Testis (tissue), 3 donors: Measurements from ENCODE around the gene MYBPC2. TPM values are rescaled to one million over a fixed set of nuclear protein-coding genes. Genes with fewer than 3 reads are reported as not detected.
"Not testable (repeated sequence)": the region's sequence is repeated elsewhere in the genome, so short reads cannot be mapped to it uniquely, and the experiment has no call there.

Experiments
- DNase-seq: peaks from one replicate; pipeline ENCODE4 v3.0.0-alpha.2; 2019
- H3K27ac ChIP-seq, 2 donors: fragments of 200-600 bp; sonication (generic); one replicate each; pipeline ENCODE4 v1.5.1; 2019
- H3K27me3 ChIP-seq: fragments of 200-600 bp; sonication (generic); one replicate; pipeline ENCODE4 v1.5.1; 2019
- H3K36me3 ChIP-seq: fragments of 200-600 bp; sonication (generic); one replicate; pipeline ENCODE4 v1.5.1; 2017; ENCODE audit warnings: low read depth; ENCODE audit errors: missing control alignments
- H3K4me1 ChIP-seq: fragments of 200-600 bp; sonication (generic); one replicate; pipeline ENCODE4 v1.5.1; 2019
- H3K4me3 ChIP-seq, 2 donors: fragments of 200-600 bp; sonication (generic); one replicate each; pipeline ENCODE4 v1.5.1; 2017 to 2019
- H3K9me3 ChIP-seq: fragments of 200-600 bp; sonication (generic); one replicate; pipeline ENCODE4 v1.5.1; 2017
- CTCF ChIP-seq, 3 experiments: fragments of 450-650 bp in 2 of 3; fragments of 200-600 bp in 1 of 3; sonication (generic) in 1 of 3; IDR thresholded peaks; one replicate each; pipeline ENCODE4 v1.5.1; 2016 to 2019; ENCODE audit warnings: antibody characterized with exemption in 3 of 3, mild to moderate bottlenecking in 2 of 3, moderate library complexity in 1 of 3
- POLR2A ChIP-seq: fragments of 450-650 bp; IDR thresholded peaks from one replicate; pipeline ENCODE4 v1.6.1; 2017; ENCODE audit warnings: antibody characterized with exemption, mild to moderate bottlenecking, moderate library complexity
- WGBS, 2 donors: methylation state at CpG; one replicate each; pipeline ENCODE4 v1.1.5; 2018; 5-methylcytosine and 5-hydroxymethylcytosine counted together
- intact Hi-C: fragments of 100-400 bp; cut with DNase I; formaldehyde crosslinking; loops from one replicate; pipeline ENCODE4 v1.15.1; 2023; ENCODE audit warnings: low total_unique reads
- polyA plus RNA-seq: library from polyadenylated mRNA; stranded (reverse); fragments of 350-450 nt; fragmentation: Illumina TruSeq; extraction: RNeasy Lipid Tissue Mini Kit (QIAGEN cat#74804); gene quantifications from one replicate; pipeline ENCODE4 v1.2.3, GENCODE V29; 2014; ENCODE audit warnings: low read depth, low replicate concordance; ENCODE audit not compliant: insufficient read depth
- total RNA-seq, 2 donors: library from RNA; depleted of rRNA; stranded (reverse); fragments of >200 nt; gene quantifications; one replicate each; pipeline ENCODE4 v1.2.3, GENCODE V29; 2016

The MYBPC2 gene
- total and polyA plus RNA-seq, 3 donors from 2014 or later: 0.31 to 3.2 (median 0.63) TPM

- no peaks in the 10 kb centered on the region for H3K27me3 ChIP-seq
- H3K4me3 ChIP-seq: no peak overlapping the region
- WGBS, 2 donors: 84 to 95% methylated on average over 13 of the region's 13 CpGs
- no peak overlapping the region for H3K27ac ChIP-seq
- TF ChIP-seq POLR2A (no peak), CTCF (IDR thresholded peaks at IDR 0.05) (no peak)
- intact Hi-C loops: loop anchor here (5.0 kb wide), 1 partner anchor 98 kb away; the partner anchor contains the start of gene NAPSA
- H3K9me3 ChIP-seq: no peaks in the 10 kb centered on the region
- no peak for DNase-seq
- no peaks in the 10 kb centered on the region for H3K36me3 ChIP-seq
- no peaks in the 10 kb centered on the region for H3K4me1 ChIP-seq
These were observed 32.3 kb downstream of the MYBPC2 start for GRCh38 chr19:50465000-50465399.

- Histone ChIP-seq H3K27ac (no peak overlapping the region), H3K4me1 (no peaks in the 10 kb centered on the region), H3K36me3 (no peaks in the 10 kb centered on the region), H3K9me3 (no peaks in the 10 kb centered on the region), H3K27me3 (no peaks in the 10 kb centered on the region), H3K4me3 (no peak overlapping the region)
- TF ChIP-seq CTCF (IDR thresholded peaks at IDR 0.05) (no peak), POLR2A (no peak)
- WGBS, 2 donors: 75 to 83% methylated on average over 21 to 29 of the region's 29 CpGs
- intact Hi-C loops: no loop called here
- DNase-seq: no peak
These were observed 33.5 kb downstream of the MYBPC2 start for GRCh38 chr19:50465986-50466705.

- H3K4me1 ChIP-seq: no peaks in the 10 kb centered on the region
- H3K27ac ChIP-seq: no peak overlapping the region
- 87 to 91% methylated on average over 11 of the region's 11 CpGs for WGBS, 2 donors
- TF ChIP-seq CTCF (IDR thresholded peaks at IDR 0.05): no peak
- no peak for TF ChIP-seq POLR2A
- H3K27me3 ChIP-seq: no peaks in the 10 kb centered on the region
- H3K9me3 ChIP-seq: no peaks in the 10 kb centered on the region
- intact Hi-C loops: no loop called here
- no peak for DNase-seq
- no peak overlapping the region for H3K4me3 ChIP-seq
- H3K36me3 ChIP-seq: no peaks in the 10 kb centered on the region
These were observed 34.0 kb downstream of the MYBPC2 start for GRCh38 chr19:50466706-50467039.

GRCh38 chr19:50467566-50467965, 34.9 kb downstream of the MYBPC2 start:
- DNase-seq: no peak
- Histone ChIP-seq H3K9me3 (no peaks in the 10 kb centered on the region), H3K27ac (no peak overlapping the region), H3K4me1 (no peaks in the 10 kb centered on the region), H3K4me3 (no peak overlapping the region), H3K36me3 (no peaks in the 10 kb centered on the region), H3K27me3 (no peaks in the 10 kb centered on the region)
- 86 to 88% methylated on average over 18 of the region's 18 CpGs for WGBS, 2 donors
- TF ChIP-seq CTCF (IDR thresholded peaks at IDR 0.05) (no peak), POLR2A (no peak)
- intact Hi-C loops: no loop called here

- Histone ChIP-seq H3K27me3 (no peaks in the 10 kb centered on the region), H3K9me3 (no peaks in the 10 kb centered on the region), H3K4me3 (no peak overlapping the region), H3K27ac (no peak overlapping the region), H3K4me1 (no peaks in the 10 kb centered on the region), H3K36me3 (no peaks in the 10 kb centered on the region)
- intact Hi-C loops: no loop called here
- WGBS, 2 donors: 90 to 94% methylated on average over 6 of the region's 6 CpGs
- no peak for DNase-seq
- TF ChIP-seq CTCF (IDR thresholded peaks at IDR 0.05): no peak
- TF ChIP-seq POLR2A: no peak
These were observed 36.1 kb downstream of the MYBPC2 start for GRCh38 chr19:50468818-50469217.

GRCh38 chr19:50473336-50473735, 40.6 kb downstream of the MYBPC2 start:
- H3K9me3 ChIP-seq, H3K4me3 ChIP-seq, H3K4me1 ChIP-seq, DNase-seq, H3K27ac ChIP-seq, H3K27me3 ChIP-seq, intact Hi-C loops, H3K36me3 ChIP-seq: not testable (repeated sequence)
- 79 to 80% methylated on average over 3 of the region's 3 CpGs for WGBS, 2 donors
